NT2/D1 (cell line): ENCODE data around the gene KIRREL2.

ENCODE experiments used
- DNase-seq: peaks from one replicate; pipeline ENCODE4 v3.0.0-alpha.2; 2011; ENCODE audit warnings: low read depth, low spot score
- H3K27me3 ChIP-seq: 2 replicates; pipeline ENCODE4 v1.6.0; 2011; ENCODE audit warnings: mild to moderate bottlenecking; ENCODE audit not compliant: insufficient read length, insufficient read depth
- H3K36me3 ChIP-seq: 2 replicates; pipeline ENCODE4 v1.6.1; 2011; ENCODE audit warnings: mild to moderate bottlenecking, low read length, mixed read lengths; ENCODE audit not compliant: insufficient read depth, insufficient read length
- H3K4me1 ChIP-seq: 2 replicates; pipeline ENCODE4 v1.5.1; 2011; ENCODE audit not compliant: insufficient read depth, insufficient read length
- H3K4me3 ChIP-seq: 2 replicates; pipeline ENCODE4 v1.5.1; 2011; ENCODE audit warnings: low read depth; ENCODE audit not compliant: insufficient read length
- H3K9ac ChIP-seq: 2 replicates; pipeline ENCODE4 v1.6.0; 2011; ENCODE audit warnings: low read depth; ENCODE audit not compliant: insufficient read length
- H3K9me3 ChIP-seq: 2 replicates; pipeline ENCODE4 v1.5.1; 2011; ENCODE audit warnings: mild to moderate bottlenecking, low read length; ENCODE audit not compliant: insufficient read depth
- SUZ12 ChIP-seq: IDR thresholded peaks from 2 replicates; pipeline ENCODE4 v1.6.1; 2011; ENCODE audit not compliant: insufficient read length, insufficient read depth; ENCODE audit errors: extremely low read depth
- YY1 ChIP-seq: IDR thresholded peaks from 2 replicates; pipeline ENCODE4 v1.6.1; 2011; ENCODE audit not compliant: insufficient read length, insufficient read depth
- ZNF274 ChIP-seq: IDR thresholded peaks from 2 replicates; pipeline ENCODE4 v1.6.1; 2011; ENCODE audit warnings: mild to moderate bottlenecking, low read depth, low read length

KIRREL2 gene

DNA sequence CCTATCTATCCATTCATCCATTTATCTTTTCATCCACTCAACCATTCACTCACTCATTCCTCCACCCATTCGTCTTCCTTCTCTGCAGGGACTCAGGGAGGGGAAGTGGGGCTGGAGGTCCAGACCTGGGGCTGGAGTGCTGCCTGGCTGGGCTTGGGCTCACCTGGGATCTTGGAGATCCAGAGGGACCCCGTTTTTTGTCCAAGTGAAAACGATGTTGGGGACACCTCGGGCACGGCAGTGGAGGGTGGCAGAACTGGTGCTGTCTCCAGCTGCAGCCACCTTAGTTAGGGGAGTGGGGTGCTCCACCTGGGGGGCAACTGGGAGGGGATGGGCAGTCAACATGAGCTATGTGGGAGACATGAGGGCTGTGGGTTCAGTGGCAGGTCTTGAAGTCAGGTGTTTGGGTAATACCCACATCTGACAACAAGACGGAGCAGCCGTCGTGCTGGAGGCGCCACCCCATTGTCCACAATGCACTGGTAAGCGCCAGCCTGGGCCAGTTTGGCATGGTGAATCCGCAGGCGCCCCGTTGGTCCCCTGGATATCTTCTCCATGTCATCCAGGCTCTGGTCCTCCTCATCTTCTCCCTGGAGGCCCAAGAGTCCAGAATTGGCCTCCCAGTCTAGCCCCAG lies 14.6 kb upstream of the KIRREL2 start:
- Histone ChIP-seq H3K4me1 (peaks cover 4% of the 10 kb centered on the region), H3K27me3 (peaks cover 58% of the 10 kb centered on the region), H3K9me3 (no peaks in the 10 kb centered on the region), H3K9ac (no peak overlapping the region), H3K4me3 (no peak overlapping the region), H3K36me3 (no peaks in the 10 kb centered on the region)
- DNase-seq = no peak
- TF ChIP-seq ZNF274 (no peak), YY1 (no peak), SUZ12 (no peak)

DNA sequence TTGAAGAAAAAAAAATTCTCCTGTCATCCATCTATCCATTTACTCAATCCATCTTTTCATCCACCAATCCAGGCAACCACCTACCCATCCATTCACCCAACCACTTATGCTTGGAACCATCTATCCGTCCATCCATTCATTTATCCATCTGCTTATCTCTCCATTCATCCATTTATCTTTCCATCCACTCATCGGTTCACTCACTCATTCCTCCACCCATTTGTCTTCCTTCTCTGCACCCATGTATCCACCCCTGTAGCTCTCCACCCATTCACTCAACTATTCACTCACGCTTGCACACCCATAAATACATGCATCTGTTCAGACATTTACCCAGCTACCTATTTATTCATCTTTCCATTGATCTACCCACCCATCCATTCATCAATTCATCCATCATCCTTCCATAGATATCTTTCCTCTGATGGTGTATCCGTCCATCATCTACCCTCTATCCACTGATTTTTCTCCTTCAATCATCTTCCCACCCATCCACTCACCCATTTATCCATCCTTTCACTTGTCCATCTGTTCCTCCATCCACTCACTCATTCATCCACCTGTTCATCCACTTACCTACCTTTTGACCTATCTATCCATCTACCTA lies 13.9 kb upstream of the KIRREL2 start:
- H3K9ac ChIP-seq = no peak overlapping the region
- no peak for DNase-seq
- peaks cover 58% of the 10 kb centered on the region for H3K27me3 ChIP-seq
- peaks cover 4% of the 10 kb centered on the region for H3K4me1 ChIP-seq
- H3K9me3 ChIP-seq = no peaks in the 10 kb centered on the region
- no peaks in the 10 kb centered on the region for H3K36me3 ChIP-seq
- no peak overlapping the region for H3K4me3 ChIP-seq
- no peak for TF ChIP-seq YY1
- TF ChIP-seq ZNF274 = no peak

DNA sequence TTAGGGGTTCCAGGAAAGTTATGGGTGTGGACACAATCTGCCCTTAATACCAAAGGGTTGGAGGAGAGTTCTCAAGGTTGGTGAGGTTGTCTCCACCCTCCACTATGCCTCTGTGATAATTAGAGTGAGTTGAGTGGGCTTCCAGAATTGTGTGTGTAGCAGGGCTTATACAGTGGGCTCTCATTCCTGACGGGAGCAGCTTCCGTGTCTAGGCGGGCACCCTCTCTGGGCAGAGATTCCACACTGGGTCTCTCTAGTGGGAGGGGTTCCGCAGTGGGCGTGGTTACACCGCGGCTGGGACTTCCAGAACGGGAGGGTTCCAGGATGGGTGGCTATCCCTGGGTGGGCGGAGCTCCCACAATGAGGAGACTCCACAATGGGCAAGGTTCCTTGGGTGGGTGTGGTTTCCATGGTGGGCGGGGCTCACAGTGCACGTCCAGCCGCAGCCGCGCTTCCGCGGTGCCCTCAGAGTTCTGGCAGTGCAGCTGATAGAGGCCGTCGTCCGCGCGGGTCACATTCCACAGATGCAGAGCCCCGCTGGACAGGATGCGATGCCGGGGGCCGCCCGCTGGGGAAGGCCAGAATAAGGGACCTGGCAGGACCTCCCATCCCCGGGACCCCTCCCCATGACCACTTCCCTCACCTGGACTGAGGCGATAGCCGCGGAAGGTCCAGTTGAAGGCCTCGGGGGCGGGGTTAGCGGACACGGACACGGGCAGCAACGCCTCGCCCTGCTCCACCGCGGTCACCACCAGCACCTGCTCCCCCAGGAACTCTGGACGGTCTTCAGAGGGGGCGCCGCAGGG lies 12.8 kb upstream of the KIRREL2 start:
- Histone ChIP-seq H3K4me1 (peaks cover 4% of the 10 kb centered on the region), H3K9ac (no peak overlapping the region), H3K27me3 (peaks cover 66% of the 10 kb centered on the region), H3K36me3 (no peaks in the 10 kb centered on the region), H3K9me3 (no peaks in the 10 kb centered on the region), H3K4me3 (no peak overlapping the region)
- TF ChIP-seq ZNF274 (no peak), YY1 (no peak), SUZ12 (no peak)
- no peak for DNase-seq

DNA sequence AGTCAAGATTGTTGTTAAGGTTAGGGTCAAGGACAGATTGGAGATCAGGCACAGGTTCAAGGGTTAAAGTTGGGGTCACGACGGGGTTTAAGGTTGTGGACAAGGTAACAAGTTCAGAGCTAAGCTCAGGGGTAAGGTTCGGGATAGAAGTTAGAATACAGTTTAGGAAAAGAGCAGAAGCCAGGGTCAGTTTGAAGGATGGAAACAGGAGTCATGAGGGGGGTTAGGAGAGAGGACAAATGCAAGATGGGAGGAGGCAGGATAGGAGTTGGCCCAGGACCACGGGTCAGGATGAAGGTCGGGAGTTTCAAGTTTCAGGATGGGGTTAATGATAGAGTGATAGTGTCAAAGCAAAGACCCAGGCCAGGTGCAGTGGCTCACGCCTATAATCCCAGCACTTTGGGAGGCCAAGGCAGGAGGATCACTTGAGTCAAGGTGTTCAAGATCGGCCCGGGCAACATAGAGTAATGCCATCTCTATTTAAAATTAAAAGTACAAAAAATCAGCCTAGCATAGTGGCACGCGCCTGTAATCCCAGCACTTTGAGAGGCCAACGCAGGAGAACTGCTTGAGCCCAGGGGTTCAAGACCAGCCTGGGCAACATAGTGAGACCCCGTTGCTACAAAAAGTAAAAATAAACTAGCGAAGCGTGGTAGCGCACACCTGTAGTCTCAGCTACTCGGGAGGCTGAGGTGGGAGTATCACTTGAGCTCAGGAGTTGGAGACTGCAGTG lies 12.1 kb upstream of the KIRREL2 start:
- Histone ChIP-seq H3K9me3 (no peaks in the 10 kb centered on the region), H3K27me3 (peaks cover 66% of the 10 kb centered on the region), H3K4me1 (peaks cover 4% of the 10 kb centered on the region), H3K4me3 (no peak overlapping the region), H3K36me3 (no peaks in the 10 kb centered on the region), H3K9ac (no peak overlapping the region)
- TF ChIP-seq SUZ12 (no peak), ZNF274 (no peak), YY1 (no peak)
- no peak for DNase-seq

DNA sequence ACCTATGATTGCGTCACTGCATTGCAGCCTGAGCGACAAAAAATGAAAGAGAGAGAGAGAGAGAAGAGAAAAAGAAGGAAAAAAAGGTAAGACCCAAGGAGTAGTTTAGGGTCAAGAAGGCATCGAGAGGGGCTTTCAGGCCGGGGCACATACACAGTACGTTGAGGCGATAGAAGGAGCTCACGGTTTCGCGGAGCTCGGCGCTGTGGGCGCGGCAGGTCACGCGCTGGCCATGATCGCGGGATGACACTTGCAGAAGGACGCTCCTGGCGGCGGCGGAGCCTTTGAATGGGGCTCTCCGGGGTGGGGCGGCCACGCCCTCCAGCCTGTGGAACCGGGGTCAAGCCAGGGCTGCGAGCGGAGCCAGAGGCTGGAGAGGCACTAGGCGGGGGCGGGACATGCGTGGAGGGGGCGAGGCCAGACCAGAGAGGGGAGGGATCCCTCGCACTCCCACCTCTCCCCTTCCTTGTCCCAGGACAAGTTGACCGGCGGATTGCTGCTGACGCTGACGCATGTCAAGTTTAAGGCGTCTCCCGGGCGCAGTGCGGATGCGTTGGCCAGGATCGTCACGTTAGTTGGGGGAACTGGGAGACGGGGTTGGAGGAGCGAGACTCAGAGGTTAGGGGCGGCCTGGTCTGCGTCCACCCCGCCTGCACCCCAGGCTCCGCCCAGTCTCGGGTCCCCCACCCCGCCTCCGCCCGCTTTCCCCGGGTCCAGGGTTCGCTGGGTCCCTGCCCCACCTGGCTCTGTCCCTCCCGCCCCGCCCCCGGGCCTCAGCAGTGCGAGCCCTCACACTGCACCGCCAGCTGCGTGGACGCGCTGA lies 11.3 kb upstream of the KIRREL2 start:
- no peaks in the 10 kb centered on the region for H3K36me3 ChIP-seq
- peak overlapping the region; percentile 32 for H3K4me3 ChIP-seq
- DNase-seq = no peak
- peaks cover 4% of the 10 kb centered on the region for H3K4me1 ChIP-seq
- no peak for TF ChIP-seq ZNF274
- H3K27me3 ChIP-seq = peaks cover 70% of the 10 kb centered on the region
- H3K9ac ChIP-seq = no peak overlapping the region
- H3K9me3 ChIP-seq = no peaks in the 10 kb centered on the region

DNA sequence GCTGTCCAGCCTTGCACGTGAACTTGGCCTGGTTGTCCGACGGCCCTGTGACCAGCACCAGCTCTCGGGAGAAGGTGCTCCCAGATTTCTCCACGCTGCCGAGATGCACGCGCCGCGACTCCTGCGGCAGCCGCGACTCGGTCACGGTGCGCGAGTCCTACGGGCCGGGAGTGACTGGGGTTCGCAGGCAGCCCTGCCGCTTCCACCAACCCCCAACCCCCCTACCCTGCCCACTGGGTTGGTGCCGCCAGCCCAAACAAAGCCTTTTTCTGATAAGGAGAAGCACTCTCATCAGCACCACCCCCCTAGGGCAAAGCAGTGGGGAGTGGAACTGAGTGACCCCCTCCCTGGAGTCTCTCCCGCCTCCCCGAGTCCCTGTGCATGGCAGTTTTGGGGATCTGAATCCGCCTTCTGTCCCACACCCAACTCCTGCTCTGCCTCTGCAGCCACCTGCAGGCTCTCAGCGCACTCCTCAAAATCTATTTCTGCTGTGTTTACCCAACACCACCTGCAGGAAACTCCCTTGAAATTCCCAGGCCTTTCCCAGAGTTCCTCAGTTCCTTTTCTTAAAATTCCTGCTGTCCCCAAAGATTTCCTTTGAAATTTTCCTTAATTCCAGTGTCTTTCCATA lies 10.6 kb upstream of the KIRREL2 start:
- H3K27me3 ChIP-seq = peaks cover 77% of the 10 kb centered on the region
- H3K4me1 ChIP-seq = peaks cover 4% of the 10 kb centered on the region
- H3K9me3 ChIP-seq = no peaks in the 10 kb centered on the region
- no peak for DNase-seq
- no peaks in the 10 kb centered on the region for H3K36me3 ChIP-seq
- no peak for TF ChIP-seq SUZ12
- no peak for TF ChIP-seq YY1
- TF ChIP-seq ZNF274 = no peak
- no peak overlapping the region for H3K9ac ChIP-seq
- H3K4me3 ChIP-seq = peak overlapping the region; percentile 32
